ENCODE data around the gene PARD6G. TPM values are rescaled to one million over a fixed set of nuclear protein-coding genes. Genes with fewer than 3 reads are reported as not detected.

PARD6G gene
- total and polyA plus RNA-seq, 7 donors, result 1.2 to 13.0 (median 7.8) TPM; not detected in 1

DNA sequence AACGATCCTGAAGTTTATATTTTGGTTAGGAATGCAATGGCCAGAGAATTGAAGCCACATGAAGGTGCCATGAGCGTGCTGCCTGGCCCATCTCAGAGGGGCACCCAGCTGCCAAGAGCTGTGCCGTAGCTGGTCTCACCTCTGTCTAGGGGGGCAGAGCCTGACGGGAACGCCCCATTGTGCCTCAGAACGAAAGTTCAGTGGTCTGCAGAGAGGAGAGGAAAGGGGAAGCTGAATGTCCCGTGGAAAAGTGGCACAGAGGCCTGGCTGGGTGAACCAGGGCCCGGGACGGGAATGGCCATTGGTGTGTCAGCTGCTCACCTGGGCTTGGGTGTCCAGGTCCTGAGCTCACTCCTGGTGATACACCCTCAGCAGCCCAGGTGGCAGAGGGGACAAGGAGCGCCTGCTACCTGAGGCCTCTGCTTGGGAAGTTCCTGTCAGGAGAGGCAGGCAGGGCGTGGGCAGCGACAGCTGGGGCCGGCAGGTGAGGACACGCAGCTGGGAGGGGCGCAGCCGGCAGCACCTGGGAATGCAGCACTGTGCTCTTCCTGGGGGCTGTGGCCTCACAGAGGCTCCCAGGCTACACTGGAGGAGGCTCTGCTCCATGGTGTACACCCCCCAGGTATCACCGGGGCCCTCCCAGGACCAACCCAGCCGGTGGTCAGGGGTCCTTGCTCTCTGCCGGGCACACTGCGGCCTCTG is 67.3 kb downstream of the PARD6G start:
- no peaks in the 10 kb centered on the region for H3K9me3 ChIP-seq
- DNase-seq, result no peak
- WGBS, 2 donors, result 50 to 72% methylated on average over 20 of the region's 20 CpGs
- no peaks in the 10 kb centered on the region for H3K36me3 ChIP-seq
- intact Hi-C loops (cut with DNase I), result no loop called here
- H3K27me3 ChIP-seq, result no peaks in the 10 kb centered on the region
- H3K27ac ChIP-seq, result no peak overlapping the region
- TF ChIP-seq POLR2AphosphoS5 (IDR thresholded peaks at IDR 0.05) (no peak), CTCF (IDR thresholded peaks at IDR 0.05) (no peak), EP300 (IDR thresholded peaks at IDR 0.05) (no peak), POLR2A (IDR thresholded peaks at IDR 0.05) (no peak)
- no peak overlapping the region for H3K4me3 ChIP-seq
- peaks cover 0 to 4% (median 0%) of the 10 kb centered on the region in 4 donors for H3K4me1 ChIP-seq

- Histone ChIP-seq H3K36me3 (no peaks in the 10 kb centered on the region), H3K4me3 (no peak overlapping the region), H3K9me3 (no peaks in the 10 kb centered on the region), H3K27ac (no peak overlapping the region), H3K27me3 (no peaks in the 10 kb centered on the region), H3K4me1 (peaks cover 0 to 4% (median 0%) of the 10 kb centered on the region in 4 donors)
- 85 to 87% methylated on average over 30 of the region's 30 CpGs for WGBS, 2 donors
- no peak for DNase-seq
- no peak for TF ChIP-seq POLR2A (IDR thresholded peaks at IDR 0.05)
- TF ChIP-seq POLR2AphosphoS5 (IDR thresholded peaks at IDR 0.05), result no peak
- no peak for TF ChIP-seq EP300 (IDR thresholded peaks at IDR 0.05)
- no peak for TF ChIP-seq CTCF (IDR thresholded peaks at IDR 0.05)
- intact Hi-C loops (cut with DNase I), result no loop called here
Measured at GRCh38 chr18:80178935-80179818, 68.1 kb downstream of the PARD6G start.

GRCh38 chr18:80177128-80177527 is 70.2 kb downstream of the PARD6G start:
- intact Hi-C loops (cut with DNase I), result no loop called here
- DNase-seq, result no peak
- no peak for TF ChIP-seq EP300 (IDR thresholded peaks at IDR 0.05)
- no peak for TF ChIP-seq POLR2AphosphoS5 (IDR thresholded peaks at IDR 0.05)
- TF ChIP-seq CTCF (IDR thresholded peaks at IDR 0.05), result no peak
- TF ChIP-seq POLR2A (IDR thresholded peaks at IDR 0.05), result no peak
- no peak overlapping the region for H3K27ac ChIP-seq
- H3K4me3 ChIP-seq, result no peak overlapping the region
- no peaks in the 10 kb centered on the region for H3K9me3 ChIP-seq
- 84 to 89% methylated on average over 8 of the region's 8 CpGs for WGBS, 2 donors
- no peaks in the 10 kb centered on the region for H3K36me3 ChIP-seq
- H3K27me3 ChIP-seq, result no peaks in the 10 kb centered on the region
- peaks cover 0 to 4% (median 0%) of the 10 kb centered on the region in 4 donors for H3K4me1 ChIP-seq

DNA sequence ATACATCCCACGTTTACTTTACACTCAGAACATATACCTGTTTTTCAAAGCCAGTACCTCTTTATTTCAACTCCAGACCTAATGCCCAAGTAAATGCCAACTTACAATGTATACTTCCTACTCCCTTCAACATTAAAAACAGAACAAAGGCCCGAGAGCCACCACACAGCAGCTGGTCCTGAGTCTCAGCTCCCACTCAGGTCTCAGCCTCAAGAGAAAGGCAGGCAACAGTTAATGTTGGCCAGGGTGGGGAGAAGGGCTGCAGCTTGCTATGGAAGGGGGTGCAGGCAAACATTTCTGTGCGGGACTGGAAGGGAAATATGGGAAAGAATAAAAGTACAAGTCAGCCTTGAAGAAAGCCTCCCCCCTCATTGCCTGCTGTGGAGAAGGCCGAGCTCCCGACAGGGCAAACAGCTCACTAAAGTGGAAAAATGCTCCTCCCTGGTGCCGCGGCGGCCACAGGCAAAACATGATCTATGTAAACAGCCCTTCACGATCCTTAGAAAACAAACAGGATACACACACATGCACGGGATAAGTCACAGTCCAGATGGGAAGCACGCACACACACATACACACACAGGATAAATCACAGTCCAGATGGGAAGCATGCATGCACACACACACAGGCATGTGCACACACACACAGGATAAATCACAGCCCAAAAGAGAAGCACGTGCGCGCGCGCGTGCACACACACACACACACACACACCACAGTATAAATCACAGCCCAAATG is 70.8 kb downstream of the PARD6G start:
- Histone ChIP-seq H3K36me3 (no peaks in the 10 kb centered on the region), H3K27me3 (no peaks in the 10 kb centered on the region), H3K4me1 (peaks cover 0 to 9% (median 0%) of the 10 kb centered on the region in 4 donors), H3K9me3 (no peaks in the 10 kb centered on the region), H3K4me3 (no peak overlapping the region), H3K27ac (peak overlapping the region in 1 of 4 donors; percentile 19)
- DNase-seq, result no peak
- intact Hi-C loops (cut with DNase I), result no loop called here
- 43 to 60% methylated on average over 17 of the region's 17 CpGs for WGBS, 2 donors
- TF ChIP-seq CTCF (IDR thresholded peaks at IDR 0.05) (no peak), POLR2A (IDR thresholded peaks at IDR 0.05) (no peak), POLR2AphosphoS5 (IDR thresholded peaks at IDR 0.05) (no peak), EP300 (IDR thresholded peaks at IDR 0.05) (no peak)

Data from sigmoid colon (tissue), 7 donors.